ENCODE results near the gene DDIT4. TPM values are rescaled to one million over a fixed set of nuclear protein-coding genes. Genes with fewer than 3 reads are reported as not detected.

Gene DDIT4
- total RNA-seq, 2 experiments from 2014 or later = 382 to 384 TPM

DNA sequence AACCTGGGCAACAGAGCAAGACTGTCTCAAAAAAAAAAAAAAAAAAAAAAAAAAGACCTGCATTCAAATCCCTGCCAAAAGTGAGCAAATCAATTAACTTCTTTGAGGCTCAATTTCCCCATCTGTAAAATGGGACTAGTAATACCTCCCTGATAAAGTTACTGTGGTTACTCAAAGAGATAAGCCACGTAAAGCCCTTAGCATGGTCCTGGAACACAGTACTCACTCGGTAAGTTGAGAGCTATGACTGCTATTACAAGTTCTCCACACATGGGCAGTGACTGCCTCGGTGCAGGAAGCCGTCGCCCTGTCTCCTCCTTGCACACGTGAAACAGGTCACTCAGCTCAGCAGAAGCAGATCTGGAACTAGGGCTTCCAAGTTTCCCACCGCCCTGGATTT, 37.9 kb downstream of the DDIT4 start:
- DNase-seq (no peak), ATAC-seq (peak; percentile 37)
- H3K27ac Mint-ChIP-seq = peak overlapping the region; percentile 44
- no peaks in the 10 kb centered on the region for H3K27me3 Mint-ChIP-seq (ENCODE audit: low read depth)
- peaks cover 72% of the 10 kb centered on the region for H3K4me1 Mint-ChIP-seq (ENCODE audit: low read depth)
- no peak overlapping the region for H3K4me3 Mint-ChIP-seq
- H3K36me3 Mint-ChIP-seq (ENCODE audit: low read depth) = peaks cover 3% of the 10 kb centered on the region
- ChIA-PET CTCF (interaction anchor here (1.2 to 1.4 kb wide), 2 partner anchors 20 to 37 kb away, joined by 3 to 5 read pairs; no protein-coding TSS in a partner anchor), POLR2A (interaction anchor here (1.5 to 1.9 kb wide), 3 partner anchors 8 to 21 kb away, joined by 3 to 6 read pairs (median 4); no protein-coding TSS in a partner anchor)
- no peaks in the 10 kb centered on the region for H3K9me3 Mint-ChIP-seq (ENCODE audit: insufficient read depth)

DNA sequence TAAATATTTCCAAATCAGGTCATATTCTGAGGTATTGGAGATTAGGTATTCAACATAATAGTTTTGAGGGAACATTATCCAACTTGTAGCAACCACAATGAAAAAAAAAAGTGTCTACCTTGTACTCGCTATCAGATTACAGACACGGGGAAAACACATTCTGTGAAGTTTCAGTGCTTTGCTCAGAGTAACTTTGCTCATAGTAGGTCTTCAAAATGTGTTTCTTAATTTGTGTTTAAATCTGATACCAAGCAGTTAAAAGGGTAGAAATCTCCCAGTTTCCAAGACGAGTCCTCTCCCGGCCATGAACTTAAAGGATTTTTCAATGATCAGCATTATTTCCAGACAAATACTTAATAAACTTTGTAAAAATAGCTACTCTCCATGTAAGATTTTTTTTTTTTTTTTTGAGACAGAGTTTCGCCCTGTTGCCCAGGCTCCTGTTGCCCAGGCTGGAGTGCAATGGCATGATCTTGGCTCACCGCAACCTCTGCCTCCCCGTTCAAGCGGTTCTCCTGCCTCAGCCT, 39.2 kb downstream of the DDIT4 start:
- Mint-ChIP-seq H3K27ac (no peak overlapping the region), H3K27me3 (ENCODE audit: low read depth) (no peaks in the 10 kb centered on the region), H3K9me3 (ENCODE audit: insufficient read depth) (no peaks in the 10 kb centered on the region), H3K4me3 (no peak overlapping the region), H3K36me3 (ENCODE audit: low read depth) (peaks cover 3% of the 10 kb centered on the region), H3K4me1 (ENCODE audit: low read depth) (peaks cover 74% of the 10 kb centered on the region)
- DNase-seq (no peak), ATAC-seq (no peak)
- ChIA-PET POLR2A (interaction anchor here (0.7 to 1.6 kb wide), 3 partner anchors 16 to 51 kb away, joined by 3 to 6 read pairs (median 5); no protein-coding TSS in a partner anchor), CTCF (interaction anchor here (1.4 to 2.3 kb wide), 2 partner anchors 19 to 39 kb away, joined by 5 to 7 read pairs; partner anchors contain the start of gene DDIT4)

DNA sequence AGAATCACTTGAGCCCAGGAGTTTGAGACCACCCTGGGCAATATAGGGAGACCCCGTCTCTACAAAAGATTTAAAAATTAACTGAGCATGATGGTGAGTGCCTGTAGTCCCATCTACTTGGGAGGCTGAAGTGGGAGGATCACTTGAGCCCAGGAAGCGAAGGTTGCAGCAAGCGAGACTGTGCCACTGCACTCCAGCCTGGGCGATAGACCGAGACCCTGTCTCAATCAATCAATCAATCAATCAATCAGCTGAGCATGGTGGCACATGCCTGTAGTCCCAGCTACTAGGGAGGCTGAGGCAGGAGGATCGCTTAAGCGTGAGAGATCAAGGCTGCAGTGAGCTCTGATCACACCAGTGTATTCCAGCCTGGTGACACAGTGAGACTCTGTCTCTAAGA, 40.5 kb downstream of the DDIT4 start:
- Mint-ChIP-seq H3K4me3 (no peak overlapping the region), H3K27me3 (ENCODE audit: low read depth) (no peaks in the 10 kb centered on the region), H3K36me3 (ENCODE audit: low read depth) (peaks cover 10% of the 10 kb centered on the region), H3K4me1 (ENCODE audit: low read depth) (peaks cover 72% of the 10 kb centered on the region), H3K27ac (no peak overlapping the region), H3K9me3 (ENCODE audit: insufficient read depth) (no peaks in the 10 kb centered on the region)
- ATAC-seq (no peak), DNase-seq (no peak)
- ChIA-PET POLR2A (interaction anchor here (1.0 to 1.6 kb wide), 4 partner anchors 10 to 41 kb away, joined by 3 to 6 read pairs (median 6); partner anchors contain the start of gene DDIT4), CTCF (interaction anchor here (2.3 kb wide), 1 partner anchor 40 kb away, joined by 7 read pairs; the partner anchor contains the start of gene DDIT4)

DNA sequence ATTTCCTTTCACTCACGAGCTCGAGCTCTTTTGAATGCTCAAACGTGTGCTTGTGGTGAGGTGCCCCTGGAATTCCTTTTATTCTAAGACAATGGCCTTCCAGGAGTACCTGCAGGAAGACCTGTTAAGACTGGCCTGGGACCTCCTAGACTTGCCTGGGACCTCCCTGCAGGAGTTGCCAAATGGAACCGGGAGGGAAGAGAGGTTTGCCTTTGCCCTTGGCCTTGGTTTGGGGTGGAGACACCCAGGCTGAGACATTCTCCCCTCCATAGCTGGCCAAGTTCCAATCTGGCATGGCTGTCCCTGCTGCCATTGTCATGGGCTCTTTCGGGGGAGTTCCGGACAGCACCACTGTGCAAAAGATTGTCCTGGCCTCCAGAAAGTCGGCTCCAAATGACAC, 41.3 kb downstream of the DDIT4 start:
- CTCF ChIA-PET = interaction anchor here (2.3 kb wide), 1 partner anchor 41 kb away, joined by 7 read pairs; the partner anchor contains the start of gene DDIT4
- peaks cover 66% of the 10 kb centered on the region for H3K4me1 Mint-ChIP-seq (ENCODE audit: low read depth)
- ATAC-seq = no peak
- H3K27ac Mint-ChIP-seq = no peak overlapping the region
- no peaks in the 10 kb centered on the region for H3K27me3 Mint-ChIP-seq (ENCODE audit: low read depth)
- no peaks in the 10 kb centered on the region for H3K9me3 Mint-ChIP-seq (ENCODE audit: insufficient read depth)
- POLR2A ChIA-PET = interaction anchor here (0.8 to 1.0 kb wide), 2 partner anchors 11 to 42 kb away, joined by 3 to 5 read pairs; no protein-coding TSS in a partner anchor
- no peak for DNase-seq
- peaks cover 10% of the 10 kb centered on the region for H3K36me3 Mint-ChIP-seq (ENCODE audit: low read depth)
- H3K4me3 Mint-ChIP-seq = no peak overlapping the region

DNA sequence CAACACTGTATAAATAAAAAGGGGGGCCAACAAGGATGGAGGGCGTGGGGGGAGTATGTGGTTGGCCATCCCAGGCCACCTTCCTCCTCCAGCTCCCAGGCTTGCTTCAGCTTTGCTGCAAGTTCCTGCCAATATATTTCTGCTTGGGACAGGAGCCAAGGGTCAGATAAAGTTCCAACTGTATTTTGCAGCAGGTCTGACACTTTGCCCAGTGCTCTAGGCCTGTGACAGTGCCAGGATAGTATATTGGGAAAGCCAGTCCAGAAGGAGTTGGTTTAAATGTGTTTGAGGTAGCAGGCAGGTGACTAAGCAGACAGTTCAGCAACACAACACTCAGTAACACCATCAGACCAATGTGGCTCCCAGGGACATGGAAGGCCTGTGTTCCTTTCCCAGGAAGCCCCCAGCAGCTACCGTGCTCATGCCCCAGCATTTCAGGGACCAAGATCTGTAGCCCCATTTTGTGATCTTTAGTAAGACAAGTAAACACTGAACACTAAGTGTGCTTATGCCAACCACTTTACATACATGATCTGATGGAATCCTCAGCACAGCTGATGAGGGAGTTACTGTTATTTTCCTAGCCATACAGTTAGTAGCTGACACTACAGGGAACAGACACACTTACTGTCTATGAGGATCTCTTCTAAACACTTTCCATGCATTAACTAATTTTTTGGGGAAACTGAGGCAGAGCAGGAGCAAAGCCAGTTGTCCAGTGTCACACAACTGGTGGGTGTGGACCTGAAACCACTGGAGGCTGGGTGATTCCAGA, 42.1 kb downstream of the DDIT4 start:
- ChIA-PET CTCF (interaction anchor here (1.0 to 1.5 kb wide), 3 partner anchors 12 to 92 kb away, joined by 3 to 4 read pairs (median 4); no protein-coding TSS in a partner anchor), POLR2A (interaction anchor here (0.8 to 6.7 kb wide), 6 partner anchors 7 to 55 kb away, joined by 3 to 32 read pairs (median 4); no protein-coding TSS in a partner anchor)
- ATAC-seq (no peak), DNase-seq (no peak)
- no peaks in the 10 kb centered on the region for H3K9me3 Mint-ChIP-seq (ENCODE audit: insufficient read depth)
- peaks cover 66% of the 10 kb centered on the region for H3K4me1 Mint-ChIP-seq (ENCODE audit: low read depth)
- peaks cover 8% of the 10 kb centered on the region for H3K36me3 Mint-ChIP-seq (ENCODE audit: low read depth)
- peak overlapping the region; percentile 69 for H3K27ac Mint-ChIP-seq
- H3K27me3 Mint-ChIP-seq (ENCODE audit: low read depth) = no peaks in the 10 kb centered on the region
- no peak overlapping the region for H3K4me3 Mint-ChIP-seq

DNA sequence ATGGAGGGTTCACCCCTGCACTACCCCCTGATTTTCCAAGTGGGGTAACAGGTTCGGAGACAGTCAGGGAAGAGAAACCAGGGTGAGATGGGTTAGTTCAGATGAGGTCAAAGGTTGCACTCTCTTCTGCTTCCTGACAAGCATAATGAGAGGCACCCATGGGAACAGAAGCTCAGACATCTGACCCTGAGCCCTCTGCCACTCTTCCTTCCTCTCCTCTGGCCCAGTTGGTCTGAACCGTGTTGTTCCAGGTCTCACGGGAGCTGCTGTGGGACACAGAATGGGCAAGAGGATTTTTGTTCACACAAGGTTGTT, 42.6 kb downstream of the DDIT4 start:
- no peak for ATAC-seq
- Mint-ChIP-seq H3K4me3 (no peak overlapping the region), H3K27me3 (ENCODE audit: low read depth) (no peaks in the 10 kb centered on the region), H3K9me3 (ENCODE audit: insufficient read depth) (no peaks in the 10 kb centered on the region), H3K4me1 (ENCODE audit: low read depth) (peaks cover 66% of the 10 kb centered on the region), H3K27ac (peak overlapping the region; percentile 69), H3K36me3 (ENCODE audit: low read depth) (peaks cover 8% of the 10 kb centered on the region)
- CTCF ChIA-PET = interaction anchor here (0.9 to 7.6 kb wide), 5 partner anchors 11 to 93 kb away, joined by 3 to 73 read pairs (median 4); partner anchors contain the start of gene DDIT4
- no peak for DNase-seq
- POLR2A ChIA-PET = interaction anchor here (0.9 to 6.7 kb wide), 8 partner anchors 8 to 55 kb away, joined by 3 to 32 read pairs (median 4); partner anchors contain the start of gene DDIT4

DNA sequence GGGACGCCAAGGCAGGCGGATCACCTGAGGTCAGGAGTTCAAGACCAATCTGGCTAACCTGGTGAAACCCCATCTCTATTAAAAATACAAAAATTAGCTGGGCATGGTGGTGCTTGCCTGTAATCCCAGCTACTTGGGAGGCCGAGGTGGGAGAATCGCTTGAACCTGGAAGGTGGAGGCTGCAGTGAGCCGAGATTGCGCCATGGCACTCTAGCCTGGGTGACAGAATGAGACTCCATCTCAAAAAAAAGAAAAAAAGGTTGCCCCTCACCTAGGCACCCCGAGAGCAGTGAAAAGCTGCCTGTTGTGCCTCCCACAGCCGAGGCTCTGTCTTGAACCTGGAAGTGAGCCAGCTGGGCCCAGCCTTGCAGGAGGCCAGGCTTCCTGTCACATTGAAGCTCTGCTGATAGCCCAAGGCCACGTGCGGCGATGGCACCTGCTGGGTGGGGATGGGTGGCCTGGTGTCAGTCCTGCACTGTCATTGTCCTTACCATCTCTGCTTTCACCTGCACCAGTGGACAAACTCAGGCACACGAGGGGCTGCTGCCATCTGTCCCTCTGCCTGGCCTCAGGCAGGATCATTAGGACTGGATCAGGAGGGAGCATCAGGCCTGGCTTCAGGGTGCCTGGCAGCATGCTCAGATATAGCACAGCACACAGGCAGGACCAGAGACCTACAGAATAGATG, 43.2 kb downstream of the DDIT4 start:
- peaks cover 8% of the 10 kb centered on the region for H3K36me3 Mint-ChIP-seq (ENCODE audit: low read depth)
- CTCF ChIA-PET = interaction anchor here (0.9 to 7.6 kb wide), 5 partner anchors 11 to 93 kb away, joined by 3 to 73 read pairs (median 4); partner anchors contain the start of gene DDIT4
- H3K4me3 Mint-ChIP-seq = no peak overlapping the region
- DNase-seq (peak; percentile 60), ATAC-seq (no peak)
- POLR2A ChIA-PET = interaction anchor here (0.8 to 6.7 kb wide), 10 partner anchors 8 to 56 kb away, joined by 3 to 32 read pairs (median 4); partner anchors contain the start of gene DDIT4
- no peaks in the 10 kb centered on the region for H3K27me3 Mint-ChIP-seq (ENCODE audit: low read depth)
- peaks cover 68% of the 10 kb centered on the region for H3K4me1 Mint-ChIP-seq (ENCODE audit: low read depth)
- H3K9me3 Mint-ChIP-seq (ENCODE audit: insufficient read depth) = no peaks in the 10 kb centered on the region
- peak overlapping the region; percentile 82 for H3K27ac Mint-ChIP-seq

DNA sequence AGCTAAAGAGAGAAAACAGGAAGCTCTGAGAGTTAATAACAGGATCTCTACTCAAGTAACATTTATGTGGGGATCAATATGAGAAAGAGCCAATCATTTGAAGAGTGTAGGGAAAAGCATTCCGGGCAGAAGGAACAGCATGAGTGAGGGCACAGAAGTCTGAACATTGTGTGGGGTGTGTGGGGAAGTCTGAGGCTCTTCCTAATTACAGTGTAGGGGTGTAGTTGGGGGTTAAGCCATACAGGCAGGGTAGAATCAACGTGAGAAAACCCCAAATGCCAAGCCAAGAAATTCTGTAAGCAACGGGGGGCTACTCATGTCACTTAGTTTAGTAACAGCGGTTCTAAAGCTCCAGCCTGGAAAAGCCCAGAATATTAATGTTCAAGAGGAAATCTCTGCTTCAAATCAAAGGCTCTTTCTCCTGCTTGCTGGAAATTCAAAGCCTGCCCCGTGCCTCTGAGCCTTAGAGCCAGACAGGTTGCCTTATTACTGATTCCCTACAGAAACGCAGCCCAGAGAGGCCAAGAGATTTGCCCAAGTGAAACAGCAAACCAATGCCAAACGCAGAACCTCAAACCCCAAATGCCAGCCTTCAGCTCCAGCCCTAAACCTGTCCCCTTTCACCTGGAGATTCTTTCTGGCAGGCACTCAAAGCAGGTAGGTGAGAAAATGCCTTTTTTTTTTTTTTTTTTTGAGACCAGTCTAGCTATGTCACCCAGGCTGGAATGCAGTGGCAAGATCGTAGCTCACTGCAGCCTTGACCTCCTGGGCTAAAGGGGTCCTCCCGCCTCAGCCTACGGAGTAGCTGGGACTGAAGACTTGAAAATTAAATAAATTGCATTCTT, 44.9 kb downstream of the DDIT4 start:
- peaks cover 79% of the 10 kb centered on the region for H3K4me1 Mint-ChIP-seq (ENCODE audit: low read depth)
- POLR2A ChIA-PET = interaction anchor here (0.7 to 6.7 kb wide), 13 partner anchors 8 to 103 kb away, joined by 3 to 86 read pairs (median 13); partner anchors contain the start of genes ANAPC16, ASCC1 and DDIT4
- peak overlapping the region; percentile 81 for H3K4me3 Mint-ChIP-seq
- peak overlapping the region; percentile 92 for H3K27ac Mint-ChIP-seq
- CTCF ChIA-PET = interaction anchor here (0.6 to 7.6 kb wide), 13 partner anchors 10 to 192 kb away, joined by 3 to 73 read pairs (median 5); partner anchors contain the start of gene DDIT4
- no peaks in the 10 kb centered on the region for H3K9me3 Mint-ChIP-seq (ENCODE audit: insufficient read depth)
- H3K27me3 Mint-ChIP-seq (ENCODE audit: low read depth) = no peaks in the 10 kb centered on the region
- no peak for DNase-seq
- ATAC-seq = no peak
- peaks cover 8% of the 10 kb centered on the region for H3K36me3 Mint-ChIP-seq (ENCODE audit: low read depth)

DNA sequence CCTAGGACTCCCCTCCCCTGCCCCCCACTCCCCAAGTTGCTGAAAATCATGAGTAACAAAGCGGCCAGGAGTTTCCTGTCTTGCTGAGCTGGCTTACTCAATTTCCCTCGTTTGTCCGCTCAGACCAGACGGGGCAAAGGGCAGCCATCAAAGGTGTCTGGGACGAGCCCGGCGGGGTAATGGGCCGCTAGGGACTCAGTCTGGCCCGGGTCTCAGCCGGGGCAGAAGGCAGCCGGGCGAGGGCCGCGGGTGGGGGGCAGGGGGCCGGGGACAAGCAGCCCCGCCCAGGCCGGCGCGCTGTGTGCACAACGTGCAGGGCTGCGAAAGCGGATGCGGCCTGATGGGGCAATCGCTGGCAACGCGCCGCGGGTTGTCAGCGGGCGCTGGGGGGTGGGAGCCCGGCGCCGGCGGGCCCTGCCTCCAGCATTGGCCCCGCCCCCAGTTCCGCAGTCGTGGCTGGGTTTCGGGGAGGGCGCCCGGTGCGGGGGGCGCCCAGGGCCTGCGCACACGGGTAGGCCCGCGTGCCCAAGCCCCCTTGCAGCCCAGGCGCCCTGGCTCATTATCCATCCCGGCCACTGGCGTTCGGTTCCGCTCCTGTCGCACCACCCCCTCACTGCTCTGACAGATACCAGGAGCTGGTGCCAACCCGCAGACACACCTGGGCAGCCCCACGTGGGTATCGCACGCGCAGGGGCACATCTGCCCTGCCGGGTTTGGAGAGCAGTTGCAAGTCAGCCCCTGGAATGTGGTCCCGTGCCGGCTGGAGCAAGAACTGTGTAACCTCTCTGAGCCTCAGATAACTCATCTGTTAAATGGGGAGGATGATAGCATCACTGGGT, 45.9 kb downstream of the DDIT4 start:
- ChIA-PET CTCF (interaction anchor here (0.6 to 7.6 kb wide), 17 partner anchors 11 to 271 kb away, joined by 3 to 73 read pairs (median 5); partner anchors contain the start of gene DDIT4), POLR2A (interaction anchor here (0.5 to 6.7 kb wide), 24 partner anchors 8 to 234 kb away, joined by 3 to 86 read pairs (median 4); partner anchors contain the start of genes ANAPC16, ASCC1 and DDIT4)
- Mint-ChIP-seq H3K4me3 (peak overlapping the region; percentile 81), H3K9me3 (ENCODE audit: insufficient read depth) (no peaks in the 10 kb centered on the region), H3K4me1 (ENCODE audit: low read depth) (peaks cover 88% of the 10 kb centered on the region), H3K36me3 (ENCODE audit: low read depth) (peaks cover 9% of the 10 kb centered on the region), H3K27me3 (ENCODE audit: low read depth) (no peaks in the 10 kb centered on the region), H3K27ac (peak overlapping the region; percentile 99)
- DNase-seq (peak; percentile 92), ATAC-seq (peak; percentile 78)

All from activated CD8-positive, alpha-beta T cell treated with anti-CD3 and anti-CD28 coated beads, Interleukin-2, amount 10 ng/mL, durations not matched to agents 7 days and 5 days (primary cell).